Kasumi-1 (cell line): ENCODE results near the gene NFYC.

Source experiments
- DNase-seq, 2 experiments: peaks; one replicate each; lab custom pipeline; 2025; lab: John Stamatoyannopoulos, UW

Gene NFYC

DNA sequence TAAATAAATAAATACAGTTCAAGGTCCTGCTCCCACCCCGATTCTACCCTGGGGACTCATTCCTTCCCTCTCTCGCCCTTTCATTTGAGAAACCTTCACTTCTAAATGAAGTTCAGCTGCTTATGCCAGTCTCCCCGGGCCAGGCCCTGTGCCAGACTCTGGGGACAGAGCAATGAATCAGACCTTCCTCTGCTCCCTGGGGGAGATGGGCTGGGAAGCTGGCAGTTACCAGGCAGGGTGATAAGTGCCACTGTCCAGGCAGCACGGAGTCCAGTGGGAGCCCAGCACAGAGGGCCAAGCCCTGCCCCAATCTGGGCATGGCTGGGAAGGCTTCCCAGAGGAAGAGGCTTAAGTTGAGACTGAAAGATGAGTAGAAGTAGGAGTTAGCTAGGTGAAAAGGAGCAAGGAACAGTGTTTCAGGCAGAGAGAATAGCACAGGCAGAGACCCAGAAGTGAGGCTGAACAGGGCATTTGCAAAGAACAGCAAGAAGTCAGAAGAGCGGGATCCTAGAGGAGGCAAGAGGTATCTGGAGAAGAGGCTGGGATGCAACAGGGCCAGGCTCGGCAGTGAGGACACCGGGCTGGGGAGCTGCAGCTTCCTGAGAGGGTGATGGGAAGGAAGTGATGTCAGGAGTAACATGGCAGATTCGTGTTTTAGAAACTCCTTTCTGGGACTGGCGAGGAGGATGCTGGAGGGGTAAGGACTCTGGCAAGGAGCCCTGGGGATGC, 105.6 kb downstream of the NFYC start:
- DNase-seq: peak; percentile 25 to 54

DNA sequence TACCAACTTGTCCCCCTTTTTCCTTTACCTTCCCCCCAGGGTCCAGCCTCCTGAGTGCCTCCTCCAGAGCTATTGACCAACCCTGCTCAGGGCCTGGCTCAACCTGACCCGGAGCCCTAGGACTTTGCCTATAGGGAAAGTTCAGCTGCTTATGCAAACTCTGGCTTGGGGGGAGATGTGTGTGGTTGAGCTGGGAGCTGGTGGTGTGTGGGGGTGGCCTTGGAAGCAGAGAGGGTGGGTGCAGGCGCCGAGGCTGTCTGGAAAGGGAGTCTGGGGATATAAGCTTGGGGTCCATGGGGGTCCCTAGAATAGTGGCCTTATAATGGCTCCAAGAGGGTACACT, 106.1 kb downstream of the NFYC start:
- DNase-seq: no peak

DNA sequence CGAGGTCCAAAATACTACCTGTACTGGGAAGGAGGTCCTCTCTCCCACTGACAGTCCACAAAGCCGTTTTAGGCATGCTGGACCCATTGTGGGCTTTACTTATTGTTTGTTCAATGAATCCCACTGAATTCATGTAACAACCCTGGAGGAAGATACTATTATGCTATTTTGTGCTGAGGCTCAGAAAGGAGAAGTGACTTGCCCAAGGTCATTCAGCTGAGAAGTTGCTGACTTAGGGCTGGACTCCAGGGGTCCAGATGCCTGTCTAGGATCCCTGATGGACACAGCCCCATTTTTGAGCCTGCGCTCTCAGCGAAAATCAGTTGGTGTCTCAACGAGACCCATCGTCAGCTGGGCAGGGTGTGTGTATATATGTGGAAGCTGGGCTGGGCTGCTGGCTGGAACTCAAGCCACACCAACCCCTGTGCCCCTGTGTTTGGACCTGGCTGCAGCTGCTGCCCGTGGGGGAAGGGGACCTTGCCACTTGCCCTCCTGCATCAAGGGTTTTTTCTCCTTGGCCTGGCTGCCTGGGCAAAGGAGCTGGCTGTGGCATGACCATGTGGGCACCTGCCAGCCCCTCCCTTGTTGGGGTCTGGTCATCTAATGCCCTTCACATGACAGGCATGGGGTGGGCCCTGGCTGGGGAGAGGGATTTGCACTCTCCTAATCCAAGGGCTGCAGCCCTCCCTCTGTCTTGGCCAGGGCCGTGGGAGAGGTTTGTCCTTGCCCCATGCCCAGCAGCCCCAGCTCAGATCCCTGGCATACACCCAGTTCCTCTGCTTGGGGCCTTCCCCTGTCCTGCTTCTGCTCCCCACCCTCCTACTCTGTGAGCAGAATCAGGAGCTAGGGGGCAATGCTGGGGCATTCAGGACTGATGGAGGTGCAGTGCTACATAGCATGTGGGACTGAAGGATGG, 107.1 kb downstream of the NFYC start:
- no peak for DNase-seq

DNA sequence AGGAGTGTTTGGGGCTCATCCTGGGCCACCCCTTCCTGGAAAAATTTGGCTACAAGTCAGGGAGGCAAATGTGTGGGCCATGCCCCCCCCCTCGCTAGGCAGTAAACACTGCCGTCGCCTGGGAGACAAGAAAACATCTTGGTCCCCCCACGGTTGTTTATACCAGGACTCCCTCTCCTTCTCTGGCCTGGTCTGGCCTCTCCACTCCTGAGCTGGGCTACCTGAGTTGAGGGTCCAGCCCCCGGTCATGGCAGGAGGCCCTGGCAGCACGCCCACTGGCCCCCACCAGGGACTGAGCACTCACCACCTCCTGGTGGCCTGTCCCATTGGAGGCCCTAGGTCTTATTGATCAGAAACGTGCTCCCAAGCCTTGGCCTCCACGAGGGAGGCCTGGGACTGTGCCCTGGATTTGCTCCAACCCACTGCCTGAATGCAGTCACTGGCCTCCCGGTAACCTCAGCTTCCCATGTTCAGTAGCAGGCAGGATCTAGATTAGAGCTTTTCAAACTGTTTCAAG, 107.9 kb downstream of the NFYC start:
- peak in 1 of 2 experiments; percentile 8 for DNase-seq

DNA sequence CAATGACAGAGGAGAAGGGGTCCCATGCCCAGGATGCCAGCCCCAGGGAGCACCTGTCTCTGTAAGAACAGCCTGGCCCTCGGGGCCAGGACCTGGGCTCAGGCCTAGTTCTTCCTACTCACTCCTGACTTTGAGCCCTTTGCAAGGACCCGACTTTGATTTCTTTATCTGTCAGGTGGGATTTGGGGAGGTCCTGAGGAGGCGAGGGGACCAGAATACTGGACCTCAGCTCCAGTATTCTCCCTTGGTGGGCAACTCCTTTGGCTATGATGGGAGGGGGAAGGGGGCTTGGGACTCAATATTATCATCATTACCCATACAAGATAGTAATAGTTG, 110.2 kb downstream of the NFYC start:
- DNase-seq: no peak

DNA sequence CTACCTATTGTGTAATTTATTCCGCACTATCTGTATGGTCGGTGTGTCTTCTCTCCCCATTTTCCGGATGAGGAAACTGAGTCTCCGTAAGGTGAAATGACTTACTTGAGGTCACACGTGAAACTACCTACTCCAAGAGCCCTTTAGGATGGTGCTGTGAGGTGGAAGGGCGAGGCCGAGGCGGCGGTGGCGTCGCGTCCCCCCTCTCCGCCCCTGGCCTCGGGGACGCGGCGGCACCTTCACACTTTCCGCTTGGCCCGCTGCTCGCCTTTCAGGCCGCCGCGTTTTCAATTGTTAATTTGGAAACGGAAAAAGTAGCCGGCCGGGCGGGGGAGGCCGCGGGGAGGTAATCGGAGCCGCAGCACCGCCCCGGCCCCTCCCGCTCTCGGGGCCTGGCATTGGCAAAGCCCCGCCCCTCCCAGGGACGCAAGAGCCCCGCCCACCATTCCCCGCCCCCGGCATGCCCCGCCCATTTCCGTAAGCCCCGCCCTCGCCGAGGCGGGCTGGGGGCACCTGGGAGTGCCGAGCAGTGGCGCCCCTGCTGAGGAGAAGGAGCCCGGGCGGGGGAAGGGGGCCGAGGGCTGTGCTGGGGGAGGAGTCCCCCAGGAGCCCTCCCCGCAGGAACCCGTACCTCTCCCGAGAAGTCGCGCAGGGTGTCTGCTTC, 110.7 kb downstream of the NFYC start:
- peak; percentile 64 to 68 for DNase-seq

DNA sequence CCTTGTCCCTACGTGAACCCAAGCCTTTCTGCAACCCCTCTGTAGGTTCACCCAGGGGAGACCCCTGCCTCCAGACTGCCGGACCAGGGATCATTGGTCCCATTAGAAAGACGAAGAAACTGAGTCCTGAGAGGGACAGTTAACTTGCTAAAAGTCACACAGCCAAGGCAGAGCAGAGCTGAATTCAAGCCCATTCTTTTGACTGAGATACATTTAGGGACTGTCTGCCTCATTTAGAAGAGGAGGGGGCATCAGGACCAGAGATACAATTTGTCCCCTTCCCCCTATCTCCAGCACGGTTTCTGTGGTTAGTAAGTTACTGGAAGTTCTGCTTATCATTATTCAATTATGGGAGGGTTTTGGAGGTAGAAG, 111.2 kb downstream of the NFYC start:
- DNase-seq: peak; percentile 22 to 33

DNA sequence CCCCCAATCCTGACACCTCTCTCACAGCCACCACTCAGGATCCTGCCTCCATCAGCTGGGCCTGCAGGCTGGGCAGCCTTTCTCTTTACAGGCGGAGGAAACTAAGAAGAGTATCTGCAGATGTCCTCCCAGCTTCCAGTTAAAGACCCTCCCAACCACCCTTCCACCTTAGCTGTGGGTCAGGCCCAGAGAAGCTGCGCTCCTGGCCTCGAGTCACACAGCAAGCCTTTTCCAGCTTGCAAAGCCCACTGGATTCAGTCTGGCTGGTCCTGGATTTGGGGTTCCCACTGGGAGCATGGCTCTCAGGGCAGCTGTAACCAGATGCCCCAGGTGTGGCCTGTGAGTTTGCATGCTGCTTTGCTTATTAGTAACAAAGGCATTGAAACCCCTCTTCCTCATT, 111.9 kb downstream of the NFYC start:
- no peak for DNase-seq

DNA sequence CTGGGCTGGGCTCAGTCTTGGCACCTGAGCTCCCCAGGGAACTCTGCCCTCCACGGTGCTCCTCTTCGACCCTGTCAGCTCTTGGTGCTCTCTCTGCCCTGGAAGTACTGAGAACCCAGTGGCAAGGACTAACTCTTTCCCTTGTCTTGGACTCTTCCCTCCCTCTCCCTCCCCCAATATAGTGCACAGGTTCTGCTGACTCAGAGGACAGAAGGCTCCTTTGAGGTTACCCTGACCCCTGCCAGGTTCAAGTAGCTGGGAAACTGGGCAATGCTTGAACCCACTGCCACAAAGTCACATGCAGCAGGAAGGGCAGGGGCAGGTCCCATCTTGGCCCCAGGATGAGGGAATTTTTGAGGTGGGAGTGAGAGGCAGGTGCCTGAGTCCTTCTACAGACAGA, 112.4 kb downstream of the NFYC start:
- DNase-seq: no peak

DNA sequence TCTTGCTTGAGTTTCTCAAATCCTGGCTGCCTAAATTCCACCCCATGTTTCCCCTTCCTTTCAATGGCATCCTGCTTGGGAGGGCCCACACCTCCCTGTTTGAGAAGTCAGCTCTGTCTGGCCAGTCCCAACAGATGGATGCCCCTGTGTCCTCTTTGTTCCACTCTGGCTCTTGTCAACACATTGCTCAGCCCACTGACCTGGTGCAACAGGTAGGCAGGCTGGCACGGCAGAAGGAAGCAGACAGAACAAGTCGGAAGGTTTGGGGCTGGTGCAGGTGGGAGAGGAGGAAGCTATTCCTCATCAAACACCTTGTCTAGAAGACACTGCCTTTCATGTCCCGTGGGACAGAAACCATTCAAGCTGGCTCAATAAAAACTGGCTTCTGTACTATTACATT, 114.7 kb downstream of the NFYC start:
- DNase-seq: no peak

DNA sequence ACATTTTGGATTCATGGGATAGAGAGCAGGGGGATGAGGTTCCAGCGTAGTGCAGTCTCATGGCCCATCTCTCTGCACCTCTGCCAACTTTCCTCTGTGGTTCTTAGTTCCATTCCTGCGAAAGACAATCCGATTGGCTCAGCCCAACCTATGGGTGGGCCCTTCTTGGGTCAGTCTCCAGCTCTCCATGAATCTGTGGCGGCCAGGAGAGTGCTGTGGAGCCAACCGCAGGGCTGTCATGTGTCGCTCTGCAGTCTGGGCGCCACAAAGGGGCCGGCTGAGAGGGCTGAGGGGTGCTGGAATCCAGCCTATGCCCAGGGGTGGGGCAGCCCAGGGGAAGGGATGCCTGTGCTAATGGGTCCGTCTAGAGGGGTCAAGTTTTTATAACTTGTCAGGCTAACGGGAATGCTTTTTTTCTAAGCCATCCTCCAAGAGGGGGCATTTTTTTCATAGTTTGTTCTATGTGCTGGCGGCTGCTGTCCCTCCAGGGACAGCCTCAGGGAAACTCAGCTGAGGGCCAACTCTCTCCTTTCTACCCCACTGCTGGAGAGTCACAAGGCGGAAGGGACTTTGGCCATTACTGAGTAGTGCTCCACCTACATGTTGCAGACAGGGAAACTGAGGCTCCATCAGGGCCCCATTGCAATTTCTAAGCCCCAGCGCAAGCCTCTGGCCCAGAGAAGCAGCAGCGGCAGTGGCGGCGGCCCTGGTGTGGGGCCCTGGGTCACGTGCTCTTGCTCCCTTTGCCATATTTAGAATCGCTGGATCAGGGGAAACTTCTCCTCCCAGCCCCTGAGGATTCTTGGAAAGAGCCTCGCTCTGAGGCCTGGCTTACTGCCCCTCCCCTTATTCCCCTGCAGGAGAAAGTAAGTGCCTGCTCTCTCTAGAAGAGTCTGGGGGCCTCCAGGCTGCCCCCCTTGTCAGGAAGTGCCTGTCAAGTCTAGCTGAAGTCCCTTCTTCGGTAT, 115.5 kb downstream of the NFYC start:
- no peak for DNase-seq

DNA sequence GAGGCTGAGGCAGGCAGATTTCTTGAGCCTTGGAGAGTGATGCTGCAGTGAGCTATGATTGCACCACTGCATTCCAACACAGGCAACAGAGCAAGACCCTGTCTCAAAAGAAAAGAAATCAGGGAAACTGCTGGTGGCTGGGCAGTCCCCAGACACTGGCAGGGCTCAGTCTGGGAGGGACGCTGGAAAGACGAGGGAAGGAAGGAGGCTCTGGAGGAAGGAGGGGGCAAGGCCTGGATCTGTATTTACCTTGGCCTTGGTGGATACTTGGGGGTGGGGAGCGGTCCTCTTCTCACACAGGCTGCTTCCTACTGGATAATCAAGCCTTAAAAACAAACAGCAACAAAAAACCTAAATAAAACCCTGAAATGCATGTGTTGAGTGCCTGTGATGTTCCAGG, 116.5 kb downstream of the NFYC start:
- no peak for DNase-seq

DNA sequence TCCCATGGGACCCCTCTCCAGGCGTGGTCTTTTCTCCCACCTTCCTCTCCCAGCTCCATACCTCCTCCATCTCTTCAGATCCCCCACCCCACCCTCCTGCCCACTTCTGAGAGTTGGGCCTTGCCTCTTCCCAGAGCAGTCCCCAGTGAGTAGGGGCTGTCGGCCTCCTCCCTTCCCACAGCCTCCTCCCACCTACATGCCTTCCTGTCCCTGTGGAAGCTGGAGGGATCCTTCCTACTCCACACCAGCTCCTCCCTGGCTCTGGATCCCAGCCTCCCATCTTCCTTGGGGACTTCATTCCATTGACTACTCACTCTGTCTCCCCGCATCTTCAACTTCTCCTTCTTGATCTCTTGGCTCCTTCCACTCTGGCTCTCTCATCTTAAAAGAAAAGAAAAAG, 116.9 kb downstream of the NFYC start:
- DNase-seq: no peak

DNA sequence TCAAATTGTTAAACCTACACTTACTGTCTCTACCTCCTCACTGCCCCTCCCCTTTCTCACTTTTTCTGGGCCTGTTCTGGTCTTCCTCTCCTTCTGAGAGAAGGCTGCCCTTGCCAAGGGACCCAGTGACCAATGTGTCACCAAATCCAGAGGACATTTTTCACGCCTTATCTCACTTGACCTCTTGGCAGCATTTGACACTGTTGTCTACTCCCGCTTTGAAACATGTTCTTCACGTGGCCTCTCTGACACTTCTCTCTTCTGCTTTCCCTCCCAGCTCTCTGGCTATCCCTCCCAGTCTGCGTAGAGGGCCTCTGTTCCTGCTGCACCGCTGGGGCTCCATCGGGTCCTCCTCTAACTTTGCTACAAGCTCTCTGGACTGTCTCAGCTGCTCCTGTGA, 117.4 kb downstream of the NFYC start:
- peak in 1 of 2 experiments; percentile 10 for DNase-seq

DNA sequence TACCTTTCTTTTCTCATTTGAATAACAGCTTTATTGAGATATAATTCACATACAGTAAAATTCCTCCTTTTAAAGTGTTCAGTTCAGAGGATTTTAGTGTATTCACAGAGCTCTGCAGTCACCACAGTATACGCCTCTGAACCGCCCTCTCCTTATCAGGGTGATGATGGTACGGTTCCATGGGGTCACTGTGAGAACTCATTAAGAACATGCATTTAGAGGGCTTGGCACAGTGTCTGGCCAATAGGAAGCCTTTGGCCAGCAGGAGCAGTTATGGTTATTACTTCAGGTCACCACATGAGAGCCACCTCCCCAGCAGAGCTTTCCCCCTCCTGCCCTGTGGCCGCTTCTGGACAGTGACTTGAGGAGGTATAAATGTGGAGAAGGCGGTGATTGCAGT, 119.4 kb downstream of the NFYC start:
- no peak for DNase-seq

DNA sequence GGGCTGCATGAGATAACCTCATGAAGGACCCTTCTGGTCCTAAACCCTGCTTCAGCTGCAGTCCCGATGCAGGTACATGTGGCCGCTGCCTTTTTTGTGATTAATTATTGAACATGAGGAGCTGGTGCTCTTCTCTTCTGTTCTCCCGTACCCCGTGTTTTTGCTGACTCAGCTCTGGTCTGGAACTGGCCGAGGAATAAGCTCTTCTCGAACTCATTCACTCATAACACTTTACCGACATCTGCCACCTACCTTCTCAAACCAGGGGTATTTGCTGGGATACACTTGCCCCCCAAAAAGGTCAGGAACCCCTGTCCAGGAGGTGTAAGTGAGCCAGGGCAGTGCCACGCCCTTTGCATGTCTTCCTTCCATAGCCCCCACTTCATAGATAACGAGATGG, 123.9 kb downstream of the NFYC start:
- DNase-seq: no peak

DNA sequence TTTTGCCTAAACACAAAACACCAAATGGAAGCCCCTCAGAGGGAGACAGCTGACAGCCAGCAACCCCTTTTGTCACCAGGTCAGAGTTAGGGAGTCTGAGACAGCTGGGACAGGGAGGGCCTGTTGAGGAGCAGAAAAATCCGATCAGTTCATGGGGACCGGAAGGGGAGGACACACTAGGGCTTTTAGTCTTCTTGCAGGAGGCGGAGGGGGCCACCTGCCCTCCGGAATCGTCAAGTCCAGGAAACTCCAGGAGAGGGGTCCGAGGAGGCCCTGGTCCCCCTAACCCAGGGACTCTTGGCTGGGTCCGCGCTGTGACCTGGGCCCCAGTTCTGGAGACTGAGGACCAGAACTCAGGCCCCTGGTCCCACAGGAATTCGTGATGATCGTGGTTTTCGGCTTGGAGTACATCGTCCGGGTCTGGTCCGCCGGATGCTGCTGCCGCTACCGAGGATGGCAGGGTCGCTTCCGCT, 126.3 kb downstream of the NFYC start:
- no peak for DNase-seq

DNA sequence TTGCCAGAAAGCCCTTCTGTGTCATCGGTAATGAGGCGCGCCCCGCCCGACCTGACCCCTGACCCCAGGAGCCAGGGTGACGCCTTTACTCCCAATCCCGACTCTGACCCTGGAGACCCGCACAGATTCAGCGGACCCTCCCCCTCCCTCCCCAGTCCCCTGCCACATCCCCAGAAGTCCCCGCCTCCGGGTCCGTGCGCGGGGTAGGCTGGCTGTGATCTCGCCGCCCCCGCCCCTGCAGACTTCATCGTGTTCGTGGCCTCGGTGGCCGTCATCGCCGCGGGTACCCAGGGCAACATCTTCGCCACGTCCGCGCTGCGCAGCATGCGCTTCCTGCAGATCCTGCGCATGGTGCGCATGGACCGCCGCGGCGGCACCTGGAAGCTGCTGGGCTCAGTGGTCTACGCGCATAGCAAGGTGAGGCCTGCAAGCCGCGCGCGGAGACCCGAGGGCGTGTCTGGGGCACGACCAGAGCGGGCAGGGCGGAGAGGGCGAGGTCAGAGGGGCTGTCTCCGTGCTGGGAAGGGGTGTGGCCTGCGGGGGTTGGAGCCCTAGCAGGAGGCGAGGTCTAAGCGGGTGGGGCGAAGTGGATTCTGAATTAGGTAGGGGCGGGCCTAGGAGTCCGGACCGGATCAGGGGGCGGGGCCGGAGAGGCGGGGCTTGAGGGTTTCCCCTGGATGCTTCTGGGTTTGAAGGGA, 126.9 kb downstream of the NFYC start:
- no peak for DNase-seq

DNA sequence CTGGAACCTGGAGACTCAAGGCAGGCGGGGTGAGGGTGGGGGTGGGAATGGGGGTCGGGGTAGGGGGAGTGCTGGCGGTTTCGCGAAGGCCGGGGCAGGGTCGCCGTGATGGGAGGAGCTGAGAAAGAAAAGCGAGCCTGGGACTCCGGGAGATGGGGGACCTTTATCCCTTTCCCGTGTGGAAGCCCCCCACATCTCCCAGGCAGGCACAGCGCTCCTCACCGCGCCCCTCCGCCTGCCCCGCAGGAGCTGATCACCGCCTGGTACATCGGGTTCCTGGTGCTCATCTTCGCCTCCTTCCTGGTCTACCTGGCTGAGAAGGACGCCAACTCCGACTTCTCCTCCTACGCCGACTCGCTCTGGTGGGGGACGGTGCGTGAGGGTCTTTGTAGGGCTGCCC, 127.6 kb downstream of the NFYC start:
- no peak for DNase-seq

DNA sequence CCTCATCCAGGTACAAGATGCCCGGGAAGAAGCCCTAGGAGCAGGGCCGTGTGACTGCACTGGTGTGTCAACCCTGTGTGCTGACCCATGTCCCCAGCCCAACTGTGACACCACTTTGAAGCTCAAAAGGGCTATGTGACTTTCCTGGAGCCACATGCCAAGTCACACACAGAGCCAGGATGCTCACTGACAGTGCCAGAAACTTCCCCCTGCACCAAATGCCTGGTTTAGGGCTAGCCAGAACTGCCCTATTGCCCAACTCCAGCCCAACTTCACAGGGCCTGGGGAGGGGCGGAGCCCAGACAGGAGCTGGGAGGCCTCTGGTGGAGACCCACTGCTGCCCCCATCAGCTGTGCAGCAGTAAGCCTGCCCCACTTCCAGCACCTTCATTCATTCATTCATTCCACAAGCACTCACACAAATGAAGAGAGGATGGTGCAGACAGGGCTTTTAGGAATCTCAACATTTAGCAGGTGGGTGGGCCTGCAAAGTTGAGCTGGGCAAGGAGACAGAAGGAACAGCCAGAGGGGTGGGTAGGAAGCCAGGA, 128.8 kb downstream of the NFYC start:
- DNase-seq: peak in 1 of 2 experiments; percentile 12
